ENCODE data around the gene ADRA1B. TPM values are rescaled to one million over a fixed set of nuclear protein-coding genes. Genes with fewer than 3 reads are reported as not detected.
A peak's percentile ranks its signal among the peaks of the same experiment; 100 is the strongest.

Gene ADRA1B
- total and polyA plus RNA-seq, 7 experiments from 2014 or later = 0.10 TPM; not detected in 6

DNA sequence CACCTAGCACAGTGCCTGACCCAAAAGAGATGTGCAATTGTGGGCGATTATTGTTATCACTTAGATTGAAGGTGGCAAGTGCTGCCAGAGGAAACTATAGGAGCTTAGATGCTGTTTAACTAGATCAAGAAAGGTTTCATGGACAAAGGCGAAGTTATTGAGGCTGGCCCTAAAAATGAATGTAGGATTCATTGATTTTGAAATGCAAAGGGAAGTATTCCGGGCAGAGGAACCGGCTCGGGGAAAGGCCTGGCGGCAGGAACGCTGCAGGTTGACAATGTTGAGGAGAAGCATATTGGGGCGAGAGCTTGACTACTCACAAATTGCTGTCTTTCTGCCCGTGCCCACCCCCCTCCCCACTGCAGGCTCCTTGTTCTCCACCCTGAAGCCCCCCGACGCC lies 55.2 kb downstream of the ADRA1B start:
- peak overlapping the region in 9 of 10 donors; percentile 17 to 79 (median 72) for H3K4me3 Mint-ChIP-seq
- peaks cover 6 to 22% (median 13%) of the 10 kb centered on the region in 7 donors for H3K4me1 Mint-ChIP-seq
- H3K9me3 Mint-ChIP-seq = peaks cover 0 to 5% (median 0%) of the 10 kb centered on the region in 11 donors
- POLR2A ChIA-PET = no interaction called here
- H3K27ac Mint-ChIP-seq = no peak overlapping the region
- intact Hi-C loops (cut with micrococcal nuclease) = no loop called here
- ATAC-seq = no peak
- Histone ChIP-seq H3K27me3 (ENCODE audit: control insufficient read depth in 2 of 2, insufficient read depth in 2 of 2, low read length in 2 of 2) (peaks cover 3 to 5% of the 10 kb centered on the region in 2 donors), H3K4me3 (ENCODE audit: low read length) (no peak overlapping the region), H3K36me3 (ENCODE audit: control insufficient read depth in 2 of 3, insufficient read depth in 3 of 3, low read length in 3 of 3) (no peaks in the 10 kb centered on the region), H3K4me1 (ENCODE audit: control insufficient read depth in 2 of 2, insufficient read depth in 2 of 2, low read length in 2 of 2) (no peaks in the 10 kb centered on the region), H3K27ac (ENCODE audit: low read depth, low read length) (no peak overlapping the region), H3K9me3 (ENCODE audit: control insufficient read depth in 2 of 3, low read length in 3 of 3) (no peaks in the 10 kb centered on the region)
- peaks cover 0 to 6% (median 0%) of the 10 kb centered on the region in 5 donors for H3K36me3 Mint-ChIP-seq
- CTCF ChIA-PET = no interaction called here
- no peak for DNase-seq
- peaks cover 55 to 72% (median 60%) of the 10 kb centered on the region in 5 donors for H3K27me3 Mint-ChIP-seq

- intact Hi-C loops (cut with micrococcal nuclease) = no loop called here
- no peaks in the 10 kb centered on the region for H3K4me1 ChIP-seq (ENCODE audit: control insufficient read depth in 2 of 2, insufficient read depth in 2 of 2, low read length in 2 of 2)
- no peak overlapping the region for H3K4me3 ChIP-seq (ENCODE audit: low read length)
- no peak overlapping the region for H3K27ac Mint-ChIP-seq
- H3K27ac ChIP-seq (ENCODE audit: low read depth, low read length) = no peak overlapping the region
- ChIA-PET POLR2A (no interaction called here), CTCF (no interaction called here)
- no peaks in the 10 kb centered on the region for H3K9me3 ChIP-seq (ENCODE audit: control insufficient read depth in 2 of 3, low read length in 3 of 3)
- H3K36me3 Mint-ChIP-seq = peaks cover 0 to 6% (median 0%) of the 10 kb centered on the region in 5 donors
- H3K4me3 Mint-ChIP-seq = peak overlapping the region in 5 of 10 donors; percentile 39 to 77 (median 73)
- H3K27me3 Mint-ChIP-seq = peaks cover 53 to 72% (median 59%) of the 10 kb centered on the region in 5 donors
- H3K9me3 Mint-ChIP-seq = peaks cover 0 to 5% (median 0%) of the 10 kb centered on the region in 11 donors
- ATAC-seq = no peak
- H3K36me3 ChIP-seq (ENCODE audit: control insufficient read depth in 2 of 3, insufficient read depth in 3 of 3, low read length in 3 of 3) = no peaks in the 10 kb centered on the region
- DNase-seq = no peak
- peaks cover 3 to 5% of the 10 kb centered on the region in 2 donors for H3K27me3 ChIP-seq (ENCODE audit: control insufficient read depth in 2 of 2, insufficient read depth in 2 of 2, low read length in 2 of 2)
- peaks cover 6 to 22% (median 13%) of the 10 kb centered on the region in 7 donors for H3K4me1 Mint-ChIP-seq
Measured at GRCh38 chr5:159971931-159972461, 55.7 kb downstream of the ADRA1B start.

GRCh38 chr5:159972538-159973362 lies 56.5 kb downstream of the ADRA1B start:
- intact Hi-C loops (cut with micrococcal nuclease) = no loop called here
- Mint-ChIP-seq H3K9me3 (peaks cover 0 to 5% (median 0%) of the 10 kb centered on the region in 11 donors), H3K36me3 (peaks cover 0 to 6% (median 0%) of the 10 kb centered on the region in 5 donors), H3K27ac (peak overlapping the region in 1 of 9 donors; percentile 61), H3K4me3 (peak overlapping the region in 9 of 10 donors; percentile 26 to 78 (median 67)), H3K4me1 (peaks cover 6 to 22% (median 13%) of the 10 kb centered on the region in 7 donors), H3K27me3 (peaks cover 55 to 69% (median 57%) of the 10 kb centered on the region in 5 donors)
- H3K27me3 ChIP-seq (ENCODE audit: control insufficient read depth in 2 of 2, insufficient read depth in 2 of 2, low read length in 2 of 2) = peaks cover 3 to 5% of the 10 kb centered on the region in 2 donors
- ATAC-seq = peak; percentile 20
- CTCF ChIA-PET = no interaction called here
- no peaks in the 10 kb centered on the region for H3K4me1 ChIP-seq (ENCODE audit: control insufficient read depth in 2 of 2, insufficient read depth in 2 of 2, low read length in 2 of 2)
- no peak for DNase-seq
- H3K36me3 ChIP-seq (ENCODE audit: control insufficient read depth in 2 of 3, insufficient read depth in 3 of 3, low read length in 3 of 3) = no peaks in the 10 kb centered on the region
- POLR2A ChIA-PET = no interaction called here
- no peak overlapping the region for H3K4me3 ChIP-seq (ENCODE audit: low read length)
- no peak overlapping the region for H3K27ac ChIP-seq (ENCODE audit: low read depth, low read length)
- H3K9me3 ChIP-seq (ENCODE audit: control insufficient read depth in 2 of 3, low read length in 3 of 3) = no peaks in the 10 kb centered on the region

DNA sequence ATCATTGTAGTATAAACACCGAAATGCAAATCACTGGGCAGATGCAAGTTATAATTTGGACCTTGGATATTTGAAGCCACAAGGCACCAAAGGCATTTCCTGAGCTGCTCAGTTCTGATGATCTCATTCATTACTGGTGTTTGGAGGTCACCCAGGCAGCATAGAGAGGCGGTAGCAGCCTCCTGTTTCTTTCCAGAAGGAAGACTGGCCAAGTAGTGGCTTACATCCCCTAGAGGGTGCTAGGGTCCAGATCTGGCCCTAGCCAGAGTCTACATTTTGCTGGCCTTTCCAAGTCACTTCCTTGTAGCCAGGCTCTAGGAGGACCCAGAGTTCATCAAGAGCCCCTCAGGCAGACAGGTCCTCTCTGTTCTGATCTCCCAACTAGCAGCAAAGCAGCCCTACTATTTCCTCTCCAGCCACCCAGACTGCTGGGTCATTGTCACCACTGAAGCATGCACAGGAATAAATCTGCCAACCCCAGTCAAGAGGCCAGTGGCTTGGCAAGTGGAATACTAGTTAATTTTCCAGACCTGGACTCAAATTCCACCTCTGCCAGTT lies 59.3 kb downstream of the ADRA1B start:
- Mint-ChIP-seq H3K36me3 (peaks cover 0 to 6% (median 0%) of the 10 kb centered on the region in 5 donors), H3K4me1 (peaks cover 6 to 22% (median 13%) of the 10 kb centered on the region in 7 donors), H3K27me3 (peaks cover 52 to 62% (median 56%) of the 10 kb centered on the region in 5 donors), H3K4me3 (no peak overlapping the region), H3K27ac (no peak overlapping the region), H3K9me3 (peaks cover 0 to 5% (median 0%) of the 10 kb centered on the region in 11 donors)
- ATAC-seq = no peak
- Histone ChIP-seq H3K4me3 (ENCODE audit: low read length) (no peak overlapping the region), H3K27ac (ENCODE audit: low read depth, low read length) (no peak overlapping the region), H3K36me3 (ENCODE audit: control insufficient read depth in 2 of 3, insufficient read depth in 3 of 3, low read length in 3 of 3) (no peaks in the 10 kb centered on the region), H3K27me3 (ENCODE audit: control insufficient read depth in 2 of 2, insufficient read depth in 2 of 2, low read length in 2 of 2) (peaks cover 1 to 5% of the 10 kb centered on the region in 2 donors), H3K9me3 (ENCODE audit: control insufficient read depth in 2 of 3, low read length in 3 of 3) (no peaks in the 10 kb centered on the region), H3K4me1 (ENCODE audit: control insufficient read depth in 2 of 2, insufficient read depth in 2 of 2, low read length in 2 of 2) (no peaks in the 10 kb centered on the region)
- intact Hi-C loops (cut with micrococcal nuclease) = no loop called here
- no peak for DNase-seq
- CTCF ChIA-PET = no interaction called here
- POLR2A ChIA-PET = interaction anchor here (0.7 kb wide), 1 partner anchor 425 kb away, joined by 3 read pairs; no protein-coding TSS in a partner anchor

- peaks cover 0 to 3% (median 0%) of the 10 kb centered on the region in 11 donors for H3K9me3 Mint-ChIP-seq
- POLR2A ChIA-PET = no interaction called here
Measured at GRCh38 chr5:159976921-159977320, 60.6 kb downstream of the ADRA1B start.

GRCh38 chr5:159978358-159978757 lies 62.1 kb downstream of the ADRA1B start:
- H3K4me1 Mint-ChIP-seq = peaks cover 0 to 7% (median 0%) of the 10 kb centered on the region in 7 donors
- Histone ChIP-seq H3K36me3 (ENCODE audit: control insufficient read depth in 2 of 3, insufficient read depth in 3 of 3, low read length in 3 of 3) (no peaks in the 10 kb centered on the region), H3K4me3 (ENCODE audit: low read length) (no peak overlapping the region), H3K9me3 (ENCODE audit: control insufficient read depth in 2 of 3, low read length in 3 of 3) (no peaks in the 10 kb centered on the region), H3K27me3 (ENCODE audit: control insufficient read depth in 2 of 2, insufficient read depth in 2 of 2, low read length in 2 of 2) (no peaks in the 10 kb centered on the region), H3K4me1 (ENCODE audit: control insufficient read depth in 2 of 2, insufficient read depth in 2 of 2, low read length in 2 of 2) (no peaks in the 10 kb centered on the region), H3K27ac (ENCODE audit: low read depth, low read length) (no peak overlapping the region)
- peaks cover 0 to 3% (median 0%) of the 10 kb centered on the region in 11 donors for H3K9me3 Mint-ChIP-seq
- POLR2A ChIA-PET = no interaction called here
- no peak overlapping the region for H3K4me3 Mint-ChIP-seq
- intact Hi-C loops (cut with micrococcal nuclease) = no loop called here
- ATAC-seq (no peak), DNase-seq (no peak)
- no peaks in the 10 kb centered on the region for H3K36me3 Mint-ChIP-seq
- H3K27ac Mint-ChIP-seq = no peak overlapping the region
- CTCF ChIA-PET = interaction anchor here (0.6 kb wide), 1 partner anchor 818 kb away, joined by 3 read pairs; no protein-coding TSS in a partner anchor
- peaks cover 32 to 49% (median 38%) of the 10 kb centered on the region in 5 donors for H3K27me3 Mint-ChIP-seq

More at GRCh38 chr5:159976921-159977320, 60.6 kb downstream of the ADRA1B start:
- Histone ChIP-seq H3K4me1 (ENCODE audit: control insufficient read depth in 2 of 2, insufficient read depth in 2 of 2, low read length in 2 of 2) (no peaks in the 10 kb centered on the region), H3K36me3 (ENCODE audit: control insufficient read depth in 2 of 3, insufficient read depth in 3 of 3, low read length in 3 of 3) (no peaks in the 10 kb centered on the region), H3K9me3 (ENCODE audit: control insufficient read depth in 2 of 3, low read length in 3 of 3) (no peaks in the 10 kb centered on the region), H3K4me3 (ENCODE audit: low read length) (no peak overlapping the region), H3K27me3 (ENCODE audit: control insufficient read depth in 2 of 2, insufficient read depth in 2 of 2, low read length in 2 of 2) (no peaks in the 10 kb centered on the region), H3K27ac (ENCODE audit: low read depth, low read length) (no peak overlapping the region)
- Mint-ChIP-seq H3K4me3 (no peak overlapping the region), H3K27ac (no peak overlapping the region), H3K4me1 (peaks cover 6 to 14% (median 8%) of the 10 kb centered on the region in 7 donors), H3K27me3 (peaks cover 41 to 59% (median 47%) of the 10 kb centered on the region in 5 donors), H3K36me3 (no peaks in the 10 kb centered on the region)
- CTCF ChIA-PET = interaction anchor here (0.6 kb wide), 3 partner anchors 10 to 656 kb away, joined by 3 to 4 read pairs (median 3); no protein-coding TSS in a partner anchor
- intact Hi-C loops (cut with micrococcal nuclease) = no loop called here
- ATAC-seq (no peak), DNase-seq (no peak)

Data from naive thymus-derived CD4-positive, alpha-beta T cell (primary cell).